ENCODE results near the gene COL25A1.

DNA sequence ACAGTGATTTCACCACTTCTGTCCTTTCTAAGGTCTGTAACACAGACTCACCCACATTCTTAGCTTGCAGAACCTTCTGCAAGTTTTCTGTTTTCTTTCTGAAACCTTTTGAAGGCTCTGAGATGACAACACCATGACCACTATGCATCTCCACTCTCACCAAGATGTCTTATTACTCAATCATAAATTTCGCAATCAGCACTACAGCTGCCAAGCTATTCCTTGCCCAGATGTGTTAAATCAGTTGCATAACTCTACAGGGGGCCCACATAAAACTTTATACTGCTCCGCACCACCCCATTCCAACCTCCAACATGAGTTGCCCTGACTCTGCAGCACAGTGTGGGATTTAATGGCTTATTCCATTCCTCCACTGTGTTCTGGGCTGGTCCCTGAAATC is 229.9 kb downstream of the COL25A1 start:
- TF ChIP-seq, protein P1, sequence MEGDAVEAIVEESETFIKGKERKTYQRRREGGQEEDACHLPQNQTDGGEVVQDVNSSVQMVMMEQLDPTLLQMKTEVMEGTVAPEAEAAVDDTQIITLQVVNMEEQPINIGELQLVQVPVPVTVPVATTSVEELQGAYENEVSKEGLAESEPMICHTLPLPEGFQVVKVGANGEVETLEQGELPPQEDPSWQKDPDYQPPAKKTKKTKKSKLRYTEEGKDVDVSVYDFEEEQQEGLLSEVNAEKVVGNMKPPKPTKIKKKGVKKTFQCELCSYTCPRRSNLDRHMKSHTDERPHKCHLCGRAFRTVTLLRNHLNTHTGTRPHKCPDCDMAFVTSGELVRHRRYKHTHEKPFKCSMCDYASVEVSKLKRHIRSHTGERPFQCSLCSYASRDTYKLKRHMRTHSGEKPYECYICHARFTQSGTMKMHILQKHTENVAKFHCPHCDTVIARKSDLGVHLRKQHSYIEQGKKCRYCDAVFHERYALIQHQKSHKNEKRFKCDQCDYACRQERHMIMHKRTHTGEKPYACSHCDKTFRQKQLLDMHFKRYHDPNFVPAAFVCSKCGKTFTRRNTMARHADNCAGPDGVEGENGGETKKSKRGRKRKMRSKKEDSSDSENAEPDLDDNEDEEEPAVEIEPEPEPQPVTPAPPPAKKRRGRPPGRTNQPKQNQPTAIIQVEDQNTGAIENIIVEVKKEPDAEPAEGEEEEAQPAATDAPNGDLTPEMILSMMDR (IDR thresholded peaks at IDR 0.05 in 2 of 3, conservative IDR thresholded peaks at IDR 0.05 in 1 of 3; ENCODE audit: borderline replicate concordance in 1 of 3, insufficient read depth in 1 of 3, low read depth in 2 of 3, low read length in 2 of 3) = no peak
- TF ChIP-seq CEBPB (IDR thresholded peaks at IDR 0.05; ENCODE audit: low read depth) (no peak), EZH2phosphoT487 (IDR thresholded peaks at IDR 0.05; ENCODE audit: borderline replicate concordance) (no peak), SP1 (IDR thresholded peaks at IDR 0.05; ENCODE audit: low read depth) (no peak), ZNF274 (IDR thresholded peaks at IDR 0.05; ENCODE audit: low read depth, low read length) (no peak), RAD21 (IDR thresholded peaks at IDR 0.05; ENCODE audit: low read depth) (no peak), EZH2 (IDR thresholded peaks at IDR 0.05) (no peak), SIN3A (IDR thresholded peaks at IDR 0.05; ENCODE audit: low read depth) (no peak), POLR2A (IDR thresholded peaks at IDR 0.05; ENCODE audit: borderline replicate concordance, extremely low read depth, insufficient read depth, insufficient read length) (no peak), JUND (IDR thresholded peaks at IDR 0.05) (no peak), POLR2AphosphoS5 (IDR thresholded peaks at IDR 0.05; ENCODE audit: low read depth, low read length) (no peak)
- TF ChIP-seq, protein P2, sequence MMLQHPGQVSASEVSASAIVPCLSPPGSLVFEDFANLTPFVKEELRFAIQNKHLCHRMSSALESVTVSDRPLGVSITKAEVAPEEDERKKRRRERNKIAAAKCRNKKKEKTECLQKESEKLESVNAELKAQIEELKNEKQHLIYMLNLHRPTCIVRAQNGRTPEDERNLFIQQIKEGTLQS (IDR thresholded peaks at IDR 0.05) = no peak
- TF ChIP-seq, protein P3, sequence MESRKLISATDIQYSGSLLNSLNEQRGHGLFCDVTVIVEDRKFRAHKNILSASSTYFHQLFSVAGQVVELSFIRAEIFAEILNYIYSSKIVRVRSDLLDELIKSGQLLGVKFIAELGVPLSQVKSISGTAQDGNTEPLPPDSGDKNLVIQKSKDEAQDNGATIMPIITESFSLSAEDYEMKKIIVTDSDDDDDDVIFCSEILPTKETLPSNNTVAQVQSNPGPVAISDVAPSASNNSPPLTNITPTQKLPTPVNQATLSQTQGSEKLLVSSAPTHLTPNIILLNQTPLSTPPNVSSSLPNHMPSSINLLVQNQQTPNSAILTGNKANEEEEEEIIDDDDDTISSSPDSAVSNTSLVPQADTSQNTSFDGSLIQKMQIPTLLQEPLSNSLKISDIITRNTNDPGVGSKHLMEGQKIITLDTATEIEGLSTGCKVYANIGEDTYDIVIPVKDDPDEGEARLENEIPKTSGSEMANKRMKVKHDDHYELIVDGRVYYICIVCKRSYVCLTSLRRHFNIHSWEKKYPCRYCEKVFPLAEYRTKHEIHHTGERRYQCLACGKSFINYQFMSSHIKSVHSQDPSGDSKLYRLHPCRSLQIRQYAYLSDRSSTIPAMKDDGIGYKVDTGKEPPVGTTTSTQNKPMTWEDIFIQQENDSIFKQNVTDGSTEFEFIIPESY (IDR thresholded peaks at IDR 0.05; ENCODE audit: extremely low read depth, insufficient replicate concordance, low read length) = no peak
